Gastroesophageal sphincter (tissue), 4 donors: ENCODE results near the gene LRRC63. TPM values are rescaled to one million over a fixed set of nuclear protein-coding genes. Genes with fewer than 3 reads are reported as not detected.

ENCODE experiments used
- ATAC-seq: fragments of 150-250 bp; one replicate; pipeline ENCODE4 v1.9.1; 2016; ENCODE audit warnings: mild to moderate bottlenecking, moderate library complexity
- H3K27ac ChIP-seq, 4 donors: fragments of 200-600 bp; sonication (generic) in 3 of 4; 1 replicate in 3 of 4; 2 replicates in 1 of 4; pipeline ENCODE4 v1.5.1; 2016 to 2019
- H3K27me3 ChIP-seq: fragments of 200-600 bp; sonication (generic); one replicate; pipeline ENCODE4 v1.5.1; 2019
- H3K36me3 ChIP-seq, 2 donors: fragments of 200-600 bp; sonication (generic); one replicate each; pipeline ENCODE4 v1.5.1; 2019; ENCODE audit warnings: control low read depth in 1 of 2
- H3K4me1 ChIP-seq, 3 donors: fragments of 200-600 bp; sonication (generic); 1 replicate in 2 of 3; 2 replicates in 1 of 3; pipeline ENCODE4 v1.5.1; 2016 to 2019; ENCODE audit warnings: control low read depth in 2 of 3
- H3K4me3 ChIP-seq, 2 donors: fragments of 200-600 bp; sonication (generic); one replicate each; pipeline ENCODE4 v1.5.1; 2019; ENCODE audit warnings: mild to moderate bottlenecking in 1 of 2, moderate library complexity in 1 of 2
- H3K9me3 ChIP-seq, 3 donors: fragments of 200-600 bp; sonication (generic); one replicate each; pipeline ENCODE4 v1.5.1; 2017 to 2019; ENCODE audit warnings: control low read depth in 2 of 3
- CTCF ChIP-seq, 4 experiments: fragments of 200-600 bp in 2 of 4; fragments of 450-650 bp in 2 of 4; sonication (generic) in 1 of 4; IDR thresholded peaks; one replicate each; pipeline ENCODE4 v1.5.1; 2017 to 2019; ENCODE audit warnings: antibody characterized with exemption in 4 of 4, mild to moderate bottlenecking in 2 of 4, moderate library complexity in 2 of 4
- EP300 ChIP-seq: sonication (generic); formaldehyde crosslinking; IDR thresholded peaks from one replicate; pipeline ENCODE4 v1.6.1; 2017; ENCODE audit warnings: antibody characterized with exemption, mild to moderate bottlenecking
- POLR2A ChIP-seq, 2 donors: fragments of 450-650 bp; IDR thresholded peaks; one replicate each; pipeline ENCODE4 v1.6.1; 2017; ENCODE audit warnings: antibody characterized with exemption in 2 of 2, mild to moderate bottlenecking in 2 of 2, moderate library complexity in 1 of 2
- POLR2AphosphoS5 ChIP-seq: sonication (generic); formaldehyde crosslinking; IDR thresholded peaks from one replicate; pipeline ENCODE4 v1.6.1; 2017; ENCODE audit warnings: antibody characterized with exemption
- WGBS, 2 donors: methylation state at CpG; one replicate each; pipeline ENCODE4 v1.1.5; 2018; ENCODE audit warnings: low coverage in 1 of 2; 5-methylcytosine and 5-hydroxymethylcytosine counted together
- total RNA-seq, 4 donors: library from RNA; depleted of rRNA; stranded (reverse); fragments of >200 nt; gene quantifications; one replicate each; pipeline ENCODE4 v1.1.0, GENCODE V29; 2016

LRRC63 gene
- total RNA-seq, 4 donors from 2014 or later: not detected

GRCh38 chr13:46303742-46304385, 92.1 kb downstream of the LRRC63 start:
- H3K27ac ChIP-seq: no peak overlapping the region
- no peaks in the 10 kb centered on the region for H3K36me3 ChIP-seq
- ATAC-seq: no peak
- H3K4me1 ChIP-seq: no peaks in the 10 kb centered on the region
- no peaks in the 10 kb centered on the region for H3K27me3 ChIP-seq
- WGBS, 2 donors: 53 to 86% methylated on average over 2 to 7 of the region's 7 CpGs
- H3K4me3 ChIP-seq: no peak overlapping the region
- peaks cover 0 to 18% (median 0%) of the 10 kb centered on the region in 3 donors for H3K9me3 ChIP-seq
- no peak for TF ChIP-seq POLR2A (IDR thresholded peaks at IDR 0.05)
- TF ChIP-seq CTCF (IDR thresholded peaks at IDR 0.05): no peak
- TF ChIP-seq EP300: no peak
- TF ChIP-seq POLR2AphosphoS5: no peak

GRCh38 chr13:46304546-46304945, 92.8 kb downstream of the LRRC63 start:
- Histone ChIP-seq H3K4me3 (no peak overlapping the region), H3K4me1 (no peaks in the 10 kb centered on the region), H3K36me3 (no peaks in the 10 kb centered on the region), H3K27me3 (no peaks in the 10 kb centered on the region), H3K9me3 (peaks cover 0 to 18% (median 0%) of the 10 kb centered on the region in 3 donors), H3K27ac (no peak overlapping the region)
- no peak for TF ChIP-seq POLR2AphosphoS5
- ATAC-seq: no peak
- WGBS, 2 donors: 71 to 75% methylated on average over 2 to 3 of the region's 3 CpGs

GRCh38 chr13:46307554-46307953, 95.8 kb downstream of the LRRC63 start:
- Histone ChIP-seq H3K4me1 (no peaks in the 10 kb centered on the region), H3K36me3 (no peaks in the 10 kb centered on the region), H3K9me3 (peaks cover 0 to 17% (median 0%) of the 10 kb centered on the region in 3 donors), H3K27ac (no peak overlapping the region), H3K4me3 (no peak overlapping the region), H3K27me3 (no peaks in the 10 kb centered on the region)
- no peak for ATAC-seq
- TF ChIP-seq POLR2A (IDR thresholded peaks at IDR 0.05) (no peak), EP300 (no peak), POLR2AphosphoS5 (no peak), CTCF (IDR thresholded peaks at IDR 0.05) (no peak)
- 71 to 100% methylated on average over 1 of the region's 1 CpG for WGBS, 2 donors

- ATAC-seq: no peak
- no peak overlapping the region for H3K4me3 ChIP-seq
- H3K4me1 ChIP-seq: no peaks in the 10 kb centered on the region
- no peaks in the 10 kb centered on the region for H3K27me3 ChIP-seq
- no peak overlapping the region for H3K27ac ChIP-seq
- TF ChIP-seq POLR2A (IDR thresholded peaks at IDR 0.05) (no peak), CTCF (IDR thresholded peaks at IDR 0.05) (no peak), EP300 (no peak), POLR2AphosphoS5 (no peak)
- H3K36me3 ChIP-seq: no peaks in the 10 kb centered on the region
- 44 to 83% methylated on average over 1 of the region's 1 CpG for WGBS, 2 donors
- H3K9me3 ChIP-seq: peaks cover 0 to 13% (median 0%) of the 10 kb centered on the region in 3 donors
These were observed 98.3 kb downstream of the LRRC63 start for GRCh38 chr13:46310066-46310465.

GRCh38 chr13:46311217-46311616, 99.5 kb downstream of the LRRC63 start:
- 78 to 87% methylated on average over 2 of the region's 2 CpGs for WGBS, 2 donors
- Histone ChIP-seq H3K36me3 (no peaks in the 10 kb centered on the region), H3K4me3 (no peak overlapping the region), H3K27ac (no peak overlapping the region), H3K27me3 (no peaks in the 10 kb centered on the region), H3K9me3 (peaks cover 0 to 13% (median 0%) of the 10 kb centered on the region in 3 donors), H3K4me1 (no peaks in the 10 kb centered on the region)
- TF ChIP-seq POLR2AphosphoS5: no peak
- TF ChIP-seq EP300: no peak
- TF ChIP-seq CTCF (IDR thresholded peaks at IDR 0.05): no peak
- TF ChIP-seq POLR2A (IDR thresholded peaks at IDR 0.05): no peak
- no peak for ATAC-seq
